HG02763 (cell line): ENCODE results near the gene ANP32E.
"Not testable (repeated sequence)": the region's sequence is repeated elsewhere in the genome, so short reads cannot be mapped to it uniquely, and the experiment has no call there.

Experiments used
- ATAC-seq: cut with Tn5 transposase; IDR thresholded peaks from one replicate; pipeline ENCODE4 v1.9.1; 2021; ENCODE audit warnings: mild to moderate bottlenecking, moderate library complexity; ENCODE audit not compliant: unreplicated experiment

Gene ANP32E

GRCh38 chr1:150214099-150214756 lies 21.7 kb downstream of the ANP32E start:
- ATAC-seq = not testable (repeated sequence)

DNA sequence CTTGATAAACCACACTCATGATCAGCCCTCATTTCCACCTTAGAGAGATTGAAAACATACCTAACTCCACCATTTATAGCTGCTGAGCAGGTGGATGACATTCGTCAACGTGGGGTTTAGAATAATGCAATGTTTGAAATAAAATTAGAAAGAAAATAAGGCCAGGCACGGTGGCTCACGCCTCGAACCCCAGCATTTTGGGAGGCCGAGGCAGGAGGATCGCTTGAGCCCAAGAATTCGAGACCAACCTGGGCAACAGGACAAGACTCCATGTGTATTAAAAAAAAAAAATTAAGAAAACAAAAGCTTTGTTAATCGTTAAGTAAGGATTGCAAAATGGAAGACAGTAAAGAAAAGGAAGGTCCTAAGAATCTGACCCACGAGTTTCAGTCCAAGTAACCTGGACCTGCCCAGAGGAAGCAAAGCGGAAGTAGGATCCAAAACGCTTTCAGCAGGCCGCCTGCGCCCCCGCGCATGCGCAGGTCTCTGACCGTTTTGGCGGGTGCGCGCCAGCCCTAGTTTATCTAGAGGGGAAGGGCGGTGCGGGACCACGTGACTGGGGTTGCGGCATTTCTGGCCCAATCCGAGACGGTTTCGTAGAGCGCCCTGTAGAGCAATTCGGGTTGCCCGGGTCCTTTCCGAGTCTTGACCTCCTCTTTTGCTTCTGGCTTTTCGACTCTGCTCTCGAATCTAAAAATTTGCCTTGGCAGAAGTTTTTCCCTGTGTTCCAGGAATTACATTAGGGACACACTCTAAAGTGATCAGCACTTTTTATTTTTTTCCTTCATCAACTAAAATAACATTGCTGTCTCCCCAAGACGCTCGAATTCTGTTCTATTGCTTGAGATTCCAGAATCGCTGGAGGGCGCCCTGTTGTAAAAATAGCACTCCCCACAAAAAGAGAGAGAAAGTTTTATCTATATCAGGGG lies 22.5 kb downstream of the ANP32E start:
- peak; percentile 83 for ATAC-seq

GRCh38 chr1:150212070-150212469 lies 23.8 kb downstream of the ANP32E start:
- no peak for ATAC-seq

DNA sequence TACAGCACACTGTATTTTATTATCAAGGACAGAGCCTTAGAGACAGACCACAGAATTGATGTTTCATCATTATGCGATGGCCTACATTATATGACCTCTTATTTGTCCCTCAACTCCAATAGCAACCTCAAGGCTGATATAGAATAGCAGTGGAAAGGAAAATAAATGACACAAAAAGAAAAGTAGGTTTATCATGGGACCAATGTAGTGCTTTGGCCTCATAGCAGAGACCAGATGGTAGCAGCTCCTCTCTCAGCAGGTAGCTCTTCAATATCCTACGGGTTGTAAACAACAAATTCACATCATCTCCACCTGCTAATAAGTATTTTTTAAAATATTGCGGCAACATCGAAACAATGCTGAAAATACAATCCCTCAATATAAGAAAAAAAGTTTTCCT lies 25.2 kb downstream of the ANP32E start:
- ATAC-seq = no peak

- ATAC-seq = no peak
Measured at GRCh38 chr1:150210091-150210490, 25.8 kb downstream of the ANP32E start.

- ATAC-seq = not testable (repeated sequence)
Measured at GRCh38 chr1:150208460-150208859, 27.5 kb downstream of the ANP32E start.

GRCh38 chr1:150207281-150207971 lies 28.5 kb downstream of the ANP32E start:
- ATAC-seq = no peak

- ATAC-seq = no peak
Measured at GRCh38 chr1:150196417-150196816, 39.5 kb downstream of the ANP32E start.

DNA sequence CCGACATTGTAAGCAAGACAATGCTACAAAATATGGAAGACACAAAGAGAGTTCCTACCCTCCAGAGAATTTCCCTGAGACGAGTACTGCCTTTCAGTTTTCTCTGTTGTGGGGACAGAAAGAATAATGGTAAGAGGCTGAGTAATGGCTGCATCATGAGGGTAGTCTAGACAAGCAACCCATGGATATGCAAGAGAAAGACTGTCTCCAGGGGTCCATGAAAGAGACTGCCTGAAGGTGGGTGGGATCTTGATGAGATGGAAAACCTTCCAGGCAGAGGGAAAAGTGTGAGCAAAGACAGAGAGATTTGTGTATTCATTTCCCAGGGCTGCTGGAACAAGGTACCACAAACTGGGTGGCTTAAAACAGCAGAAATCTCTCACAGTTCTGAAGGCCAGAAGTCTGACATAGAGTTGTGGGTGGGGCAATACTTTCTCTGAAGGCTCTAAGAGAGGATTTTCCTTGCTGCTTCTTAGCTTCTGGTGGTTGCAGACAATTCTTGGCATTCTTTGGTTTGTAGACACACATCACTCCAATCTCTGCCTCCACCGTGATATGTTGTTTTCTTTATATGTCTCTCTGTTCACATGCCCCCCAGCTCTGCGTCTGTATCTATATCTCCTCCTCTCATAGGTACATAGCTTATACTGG lies 41.4 kb downstream of the ANP32E start:
- no peak for ATAC-seq

DNA sequence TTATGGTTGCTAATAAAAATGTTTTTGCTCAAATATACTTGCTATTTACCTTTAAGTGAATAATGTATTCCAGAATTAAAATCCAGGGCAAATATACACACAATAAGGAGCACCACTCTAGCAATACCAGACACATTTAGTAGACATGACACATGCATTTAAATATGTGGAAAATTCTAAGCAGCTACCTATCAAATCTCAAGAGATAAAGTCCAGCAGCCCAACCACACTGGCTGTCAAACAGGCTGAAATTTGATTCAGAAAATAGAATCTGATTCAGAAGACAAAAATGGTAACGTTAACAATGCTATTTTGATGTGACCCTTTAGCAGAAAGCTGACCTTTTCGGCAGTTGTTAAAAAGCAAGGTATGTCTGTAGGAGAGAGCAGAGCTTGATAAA lies 43.9 kb downstream of the ANP32E start:
- ATAC-seq = no peak

GRCh38 chr1:150187560-150187931 lies 48.4 kb downstream of the ANP32E start:
- ATAC-seq = no peak

GRCh38 chr1:150186789-150187559 lies 48.9 kb downstream of the ANP32E start:
- no peak for ATAC-seq

- not testable (repeated sequence) for ATAC-seq
Measured at GRCh38 chr1:150186438-150186788, 49.5 kb downstream of the ANP32E start.

DNA sequence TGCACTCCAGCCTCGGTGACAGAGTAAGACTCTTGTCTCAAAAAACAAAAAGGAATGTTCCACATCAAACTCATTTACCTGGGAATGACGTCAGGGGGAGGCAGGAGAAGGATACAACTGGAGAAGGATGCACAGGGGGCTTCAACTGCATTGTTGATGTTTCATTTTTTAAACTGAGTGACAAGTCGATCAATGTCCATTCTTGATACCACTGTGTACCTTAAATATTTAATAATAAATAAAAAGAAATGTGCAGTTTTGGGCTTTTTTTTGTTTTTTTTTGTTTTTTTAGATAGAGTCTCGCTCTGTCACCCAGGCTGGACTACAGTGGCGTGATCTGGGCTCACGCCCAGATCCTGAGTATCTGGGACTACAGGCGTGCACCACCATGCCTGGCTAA lies 50.4 kb downstream of the ANP32E start:
- ATAC-seq = no peak

- ATAC-seq = no peak
Measured at GRCh38 chr1:150183061-150183460, 52.9 kb downstream of the ANP32E start.

- ATAC-seq = no peak
Measured at GRCh38 chr1:150182247-150182646, 53.7 kb downstream of the ANP32E start.

DNA sequence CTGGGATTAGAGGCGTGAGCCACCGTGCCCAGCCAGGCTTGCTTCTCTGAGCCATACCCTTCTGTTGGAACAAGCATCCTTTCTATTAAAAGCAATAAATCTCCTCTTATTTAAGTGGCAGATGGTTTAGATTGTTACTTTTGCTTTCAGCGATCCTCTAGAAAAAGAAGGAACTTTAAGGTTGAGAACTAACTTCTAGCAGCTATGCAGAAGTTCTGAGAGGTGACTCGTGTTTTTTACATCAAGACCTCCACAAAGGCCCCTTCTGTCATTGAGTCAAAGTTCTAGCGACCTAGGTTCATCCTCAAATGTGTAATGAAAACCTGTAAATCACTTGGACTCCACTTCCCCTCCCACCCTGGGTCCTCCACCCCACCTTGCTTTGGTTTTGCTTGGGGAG lies 55.4 kb downstream of the ANP32E start:
- no peak for ATAC-seq

- ATAC-seq = no peak
Measured at GRCh38 chr1:150179867-150180266, 56.0 kb downstream of the ANP32E start.

GRCh38 chr1:150178548-150178947 lies 57.4 kb downstream of the ANP32E start:
- ATAC-seq = no peak

- no peak for ATAC-seq
Measured at GRCh38 chr1:150176593-150176992, 59.3 kb downstream of the ANP32E start.
